ENCODE measurements around the gene CAPN10.

The CAPN10 gene

GRCh38 chr2:240638512-240639160, 52.1 kb downstream of the CAPN10 start:
- no peak for DNase-seq (ENCODE audit: low read depth in 3 of 3)

GRCh38 chr2:240639566-240639965, 53.0 kb downstream of the CAPN10 start:
- DNase-seq (ENCODE audit: low read depth in 3 of 3), result no peak

- no peak for DNase-seq (ENCODE audit: low read depth in 3 of 3)
These were observed 54.4 kb downstream of the CAPN10 start for GRCh38 chr2:240640939-240641338.

GRCh38 chr2:240642061-240642805, 55.7 kb downstream of the CAPN10 start:
- DNase-seq (ENCODE audit: low read depth in 3 of 3), result no peak

- no peak for DNase-seq (ENCODE audit: low read depth in 3 of 3)
These were observed 56.2 kb downstream of the CAPN10 start for GRCh38 chr2:240642806-240643092.

- no peak for DNase-seq (ENCODE audit: low read depth in 3 of 3)
These were observed 56.7 kb downstream of the CAPN10 start for GRCh38 chr2:240643093-240643810.

GRCh38 chr2:240643811-240644150, 57.2 kb downstream of the CAPN10 start:
- no peak for DNase-seq (ENCODE audit: low read depth in 3 of 3)

- DNase-seq (ENCODE audit: low read depth in 3 of 3), result no peak
These were observed 57.7 kb downstream of the CAPN10 start for GRCh38 chr2:240644171-240644651.

GRCh38 chr2:240644859-240645301, 58.3 kb downstream of the CAPN10 start:
- no peak for DNase-seq (ENCODE audit: low read depth in 3 of 3)

- no peak for DNase-seq (ENCODE audit: low read depth in 3 of 3)
These were observed 58.8 kb downstream of the CAPN10 start for GRCh38 chr2:240645346-240645745.

GRCh38 chr2:240645801-240646175, 59.3 kb downstream of the CAPN10 start:
- no peak for DNase-seq (ENCODE audit: low read depth in 3 of 3)

- DNase-seq (ENCODE audit: low read depth in 3 of 3), result no peak
These were observed 59.8 kb downstream of the CAPN10 start for GRCh38 chr2:240646176-240646899.

- no peak for DNase-seq (ENCODE audit: low read depth in 3 of 3)
These were observed 60.5 kb downstream of the CAPN10 start for GRCh38 chr2:240646900-240647502.

GRCh38 chr2:240647503-240648154, 61.1 kb downstream of the CAPN10 start:
- no peak for DNase-seq (ENCODE audit: low read depth in 3 of 3)

GRCh38 chr2:240648155-240648649, 61.7 kb downstream of the CAPN10 start:
- DNase-seq (ENCODE audit: low read depth in 3 of 3), result no peak

Data from stimulated activated CD4-positive, alpha-beta T cell treated with anti-CD3 and anti-CD28 coated beads, TNF-alpha, amount 100 ng/mL, for 4 hours (primary cell).